Stomach (tissue), 4 donors: ENCODE measurements around the gene SYNDIG1.

Source experiments
- CTCF ChIP-seq, 7 experiments: fragments of 450-650 bp in 4 of 7; fragments of 200-600 bp in 3 of 7; sonication (generic) in 3 of 7; IDR thresholded peaks; one replicate each; pipeline ENCODE4 v1.5.1; 2016 to 2019; ENCODE audit warnings: antibody characterized with exemption in 7 of 7, control low read depth in 2 of 7, mild to moderate bottlenecking in 1 of 7
- POLR2A ChIP-seq, 4 donors: fragments of 450-650 bp; IDR thresholded peaks; one replicate each; pipeline ENCODE4 v1.6.1; 2016; ENCODE audit warnings: antibody characterized with exemption in 4 of 4, control low read depth in 2 of 4, mild to moderate bottlenecking in 1 of 4, moderate library complexity in 1 of 4
- POLR2AphosphoS5 ChIP-seq, 3 donors: sonication (generic); formaldehyde crosslinking; IDR thresholded peaks; one replicate each; pipeline ENCODE4 v1.6.1; 2016; ENCODE audit warnings: antibody characterized with exemption in 3 of 3

DNA sequence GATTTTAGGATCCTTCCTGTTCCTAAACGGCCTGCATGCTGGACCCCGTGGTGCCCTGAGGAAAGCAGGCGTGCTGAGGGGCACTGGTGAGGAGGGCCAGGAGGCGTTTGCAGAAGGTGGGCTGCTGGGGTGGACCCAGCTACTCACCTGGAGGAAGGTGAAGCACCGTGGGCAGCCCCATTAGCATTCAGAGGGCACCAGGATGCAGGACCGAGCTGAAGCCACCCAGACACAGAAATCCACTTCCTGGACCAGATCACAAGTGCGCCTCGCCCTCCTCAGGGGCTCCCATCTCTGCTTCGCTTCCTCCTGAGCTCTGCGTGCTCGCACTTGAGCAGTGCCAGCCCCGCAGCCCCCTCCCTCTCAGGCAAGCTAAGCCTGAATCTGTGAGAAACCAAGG lies 187.0 kb downstream of the SYNDIG1 start:
- no peak for TF ChIP-seq CTCF (IDR thresholded peaks at IDR 0.05)
- no peak for TF ChIP-seq POLR2AphosphoS5 (IDR thresholded peaks at IDR 0.05)
- TF ChIP-seq POLR2A (IDR thresholded peaks at IDR 0.05): no peak
